GM18508 (cell line): ENCODE measurements around the gene CSMD2.

Experiments used
- ATAC-seq: cut with Tn5 transposase; IDR thresholded peaks from one replicate; pipeline ENCODE4 v1.9.1; 2021; ENCODE audit warnings: moderate number of reproducible peaks; ENCODE audit not compliant: insufficient read depth, unreplicated experiment

CSMD2 gene

GRCh38 chr1:33601751-33602150 is 563.3 kb downstream of the CSMD2 start:
- no peak for ATAC-seq

GRCh38 chr1:33599516-33600115 is 565.4 kb downstream of the CSMD2 start:
- ATAC-seq: no peak

GRCh38 chr1:33588726-33589125 is 576.3 kb downstream of the CSMD2 start:
- ATAC-seq: no peak

GRCh38 chr1:33586795-33587194 is 578.2 kb downstream of the CSMD2 start:
- no peak for ATAC-seq

GRCh38 chr1:33586106-33586505 is 578.9 kb downstream of the CSMD2 start:
- no peak for ATAC-seq

GRCh38 chr1:33583567-33583966 is 581.5 kb downstream of the CSMD2 start:
- ATAC-seq: no peak

- no peak for ATAC-seq
These were observed 586.2 kb downstream of the CSMD2 start for GRCh38 chr1:33578557-33579448.

- no peak for ATAC-seq
These were observed 587.4 kb downstream of the CSMD2 start for GRCh38 chr1:33577663-33578062.

GRCh38 chr1:33576821-33577599 is 588.0 kb downstream of the CSMD2 start:
- ATAC-seq: no peak

- no peak for ATAC-seq
These were observed 589.6 kb downstream of the CSMD2 start for GRCh38 chr1:33575324-33575879.

- ATAC-seq: no peak
These were observed 591.4 kb downstream of the CSMD2 start for GRCh38 chr1:33573661-33574060.

- no peak for ATAC-seq
These were observed 592.6 kb downstream of the CSMD2 start for GRCh38 chr1:33572387-33572786.

- no peak for ATAC-seq
These were observed 595.7 kb downstream of the CSMD2 start for GRCh38 chr1:33569331-33569730.

GRCh38 chr1:33563699-33564098 is 601.3 kb downstream of the CSMD2 start:
- ATAC-seq: no peak

- ATAC-seq: no peak
These were observed 602.5 kb downstream of the CSMD2 start for GRCh38 chr1:33562563-33562962.

GRCh38 chr1:33561576-33561975 is 603.5 kb downstream of the CSMD2 start:
- no peak for ATAC-seq

- ATAC-seq: no peak
These were observed 604.4 kb downstream of the CSMD2 start for GRCh38 chr1:33560680-33561079.

GRCh38 chr1:33548721-33549120 is 616.3 kb downstream of the CSMD2 start:
- no peak for ATAC-seq

- ATAC-seq: no peak
These were observed 616.7 kb downstream of the CSMD2 start for GRCh38 chr1:33548319-33548718.

GRCh38 chr1:33547576-33547975 is 617.5 kb downstream of the CSMD2 start:
- ATAC-seq: no peak

GRCh38 chr1:33541966-33542365 is 623.1 kb downstream of the CSMD2 start:
- no peak for ATAC-seq
